ENCODE measurements around the gene CLIC4. TPM values are rescaled to one million over a fixed set of nuclear protein-coding genes. Genes with fewer than 3 reads are reported as not detected.
"Not testable (repeated sequence)": the region's sequence is repeated elsewhere in the genome, so short reads cannot be mapped to it uniquely, and the experiment has no call there.

Gene CLIC4
- total RNA-seq, 6 experiments from 2014 or later: 35.0 to 63.6 (median 44.3) TPM

DNA sequence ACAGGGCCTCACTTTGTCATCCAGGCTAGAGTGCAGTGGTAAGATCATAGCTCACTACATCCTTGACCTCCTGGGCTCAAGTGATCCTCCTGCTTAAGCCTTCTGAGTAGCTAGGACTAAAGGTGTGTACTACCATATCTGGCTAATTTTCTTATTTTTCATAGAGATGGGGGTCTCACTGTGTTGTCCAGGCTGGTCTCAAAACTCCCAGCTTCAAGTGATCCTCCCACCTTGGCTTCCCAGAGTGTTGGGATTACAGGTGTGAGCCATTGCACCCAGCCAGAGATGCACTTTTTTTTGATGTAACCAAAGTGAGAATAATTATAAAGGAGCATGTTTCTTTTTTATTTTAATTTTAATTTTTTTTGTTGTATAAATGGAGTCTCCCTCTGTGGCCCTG lies 28.4 kb downstream of the CLIC4 start:
- intact Hi-C loops (cut with DNase I): no loop called here
- no peak for DNase-seq
- peaks cover 0 to 67% (median 15%) of the 10 kb centered on the region in 4 donors for H3K4me1 ChIP-seq
- H3K27me3 ChIP-seq: no peaks in the 10 kb centered on the region
- no peaks in the 10 kb centered on the region for H3K36me3 ChIP-seq
- no peaks in the 10 kb centered on the region for H3K9me3 ChIP-seq
- no peak overlapping the region for H3K4me3 ChIP-seq
- no peak overlapping the region for H3K27ac ChIP-seq
- ATAC-seq: no peak
- TF ChIP-seq, protein P1, sequence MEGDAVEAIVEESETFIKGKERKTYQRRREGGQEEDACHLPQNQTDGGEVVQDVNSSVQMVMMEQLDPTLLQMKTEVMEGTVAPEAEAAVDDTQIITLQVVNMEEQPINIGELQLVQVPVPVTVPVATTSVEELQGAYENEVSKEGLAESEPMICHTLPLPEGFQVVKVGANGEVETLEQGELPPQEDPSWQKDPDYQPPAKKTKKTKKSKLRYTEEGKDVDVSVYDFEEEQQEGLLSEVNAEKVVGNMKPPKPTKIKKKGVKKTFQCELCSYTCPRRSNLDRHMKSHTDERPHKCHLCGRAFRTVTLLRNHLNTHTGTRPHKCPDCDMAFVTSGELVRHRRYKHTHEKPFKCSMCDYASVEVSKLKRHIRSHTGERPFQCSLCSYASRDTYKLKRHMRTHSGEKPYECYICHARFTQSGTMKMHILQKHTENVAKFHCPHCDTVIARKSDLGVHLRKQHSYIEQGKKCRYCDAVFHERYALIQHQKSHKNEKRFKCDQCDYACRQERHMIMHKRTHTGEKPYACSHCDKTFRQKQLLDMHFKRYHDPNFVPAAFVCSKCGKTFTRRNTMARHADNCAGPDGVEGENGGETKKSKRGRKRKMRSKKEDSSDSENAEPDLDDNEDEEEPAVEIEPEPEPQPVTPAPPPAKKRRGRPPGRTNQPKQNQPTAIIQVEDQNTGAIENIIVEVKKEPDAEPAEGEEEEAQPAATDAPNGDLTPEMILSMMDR (IDR thresholded peaks at IDR 0.05): no peak
- TF ChIP-seq POLR2A (IDR thresholded peaks at IDR 0.05): no peak

DNA sequence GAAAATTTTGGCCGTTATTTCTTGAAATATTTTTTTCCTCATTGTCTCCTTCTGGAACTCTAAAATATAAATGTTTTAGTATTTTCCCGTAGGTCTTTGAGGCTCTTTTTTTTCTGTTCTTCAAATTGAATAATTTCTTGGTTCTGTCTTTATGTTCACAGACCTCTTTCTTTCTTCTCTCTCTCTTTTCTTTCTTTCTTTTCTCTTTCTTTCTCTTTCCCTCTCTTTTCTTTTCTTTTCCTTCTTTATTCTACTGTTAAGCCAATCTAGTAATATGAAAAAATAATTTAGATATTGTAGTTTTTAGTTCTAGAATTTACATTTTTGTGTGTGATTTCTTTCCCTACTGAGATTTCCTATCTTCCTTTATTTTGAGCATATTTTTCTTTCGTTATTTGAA lies 30.1 kb downstream of the CLIC4 start:
- ATAC-seq: no peak
- Histone ChIP-seq H3K36me3 (no peaks in the 10 kb centered on the region), H3K27ac (no peak overlapping the region), H3K9me3 (no peaks in the 10 kb centered on the region), H3K4me1 (peaks cover 0 to 64% (median 11%) of the 10 kb centered on the region in 4 donors), H3K27me3 (no peaks in the 10 kb centered on the region), H3K4me3 (no peak overlapping the region)
- DNase-seq: no peak
- intact Hi-C loops (cut with DNase I): no loop called here
- TF ChIP-seq, protein P1 (IDR thresholded peaks at IDR 0.05): no peak
- TF ChIP-seq POLR2A (IDR thresholded peaks at IDR 0.05): no peak
- WGBS (ENCODE audit: insufficient coverage, low coverage, low lambda C conversion rate, missing lambda C conversion rate): 79% methylated on average over 3 of the region's 3 CpGs

DNA sequence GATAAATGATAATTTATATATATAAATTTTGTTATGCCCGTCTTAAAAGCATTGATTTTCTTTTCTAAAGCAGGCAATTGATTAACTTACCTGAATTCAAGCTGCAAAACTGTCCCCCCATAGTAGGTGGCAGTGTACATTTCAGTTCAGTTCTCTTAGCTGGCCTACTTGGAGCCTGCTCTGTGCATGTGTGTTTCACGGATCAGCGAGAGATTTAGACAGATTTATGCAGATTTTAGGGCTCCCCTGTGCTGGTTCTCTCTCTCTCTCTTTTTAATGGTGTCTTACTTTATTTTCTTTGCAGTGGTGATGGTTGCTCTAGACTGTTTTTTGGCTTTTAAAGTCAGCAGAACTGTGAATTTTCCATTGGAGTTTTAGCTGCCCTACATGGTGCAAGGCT lies 30.7 kb downstream of the CLIC4 start:
- ATAC-seq: no peak
- no peak overlapping the region for H3K27ac ChIP-seq

DNA sequence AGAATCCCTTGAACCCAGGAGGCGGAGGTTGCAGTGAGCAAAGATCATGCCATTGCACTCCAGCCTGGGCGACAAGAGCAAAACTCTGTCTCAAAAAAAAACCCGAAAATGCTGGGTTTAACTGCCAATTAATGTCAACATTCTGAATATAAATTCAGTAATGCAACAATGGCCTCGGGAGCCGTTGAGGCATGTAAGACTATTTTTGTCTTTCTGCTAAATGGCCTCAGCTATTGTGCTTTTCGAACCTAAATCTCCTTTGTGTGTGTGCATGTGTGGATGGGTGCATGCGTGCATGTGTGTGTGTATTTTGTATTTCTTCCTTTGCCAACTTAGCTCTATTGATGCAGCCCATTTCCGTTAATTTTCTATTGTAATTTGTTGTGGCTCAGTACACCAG lies 31.6 kb downstream of the CLIC4 start:
- Histone ChIP-seq H3K27ac (no peak overlapping the region), H3K4me1 (peaks cover 0 to 55% (median 11%) of the 10 kb centered on the region in 4 donors), H3K4me3 (no peak overlapping the region), H3K9me3 (no peaks in the 10 kb centered on the region), H3K27me3 (no peaks in the 10 kb centered on the region), H3K36me3 (no peaks in the 10 kb centered on the region)
- 84% methylated on average over 8 of the region's 8 CpGs for WGBS (ENCODE audit: insufficient coverage, low coverage, low lambda C conversion rate, missing lambda C conversion rate)
- TF ChIP-seq, protein P1 (IDR thresholded peaks at IDR 0.05): no peak
- no peak for TF ChIP-seq POLR2A (IDR thresholded peaks at IDR 0.05)
- DNase-seq: no peak
- ATAC-seq: no peak
- intact Hi-C loops (cut with DNase I): no loop called here

More for the DNA sequence above, 30.7 kb downstream of the CLIC4 start:
- no peaks in the 10 kb centered on the region for H3K9me3 ChIP-seq
- H3K27me3 ChIP-seq: no peaks in the 10 kb centered on the region
- 49% methylated on average over 3 of the region's 3 CpGs for WGBS (ENCODE audit: insufficient coverage, low coverage, low lambda C conversion rate, missing lambda C conversion rate)
- no peak for TF ChIP-seq POLR2A (IDR thresholded peaks at IDR 0.05)
- TF ChIP-seq, protein P1 (IDR thresholded peaks at IDR 0.05): no peak
- no peak for DNase-seq
- H3K4me3 ChIP-seq: no peak overlapping the region
- H3K36me3 ChIP-seq: no peaks in the 10 kb centered on the region
- peaks cover 0 to 60% (median 11%) of the 10 kb centered on the region in 4 donors for H3K4me1 ChIP-seq
- intact Hi-C loops (cut with DNase I): no loop called here

DNA sequence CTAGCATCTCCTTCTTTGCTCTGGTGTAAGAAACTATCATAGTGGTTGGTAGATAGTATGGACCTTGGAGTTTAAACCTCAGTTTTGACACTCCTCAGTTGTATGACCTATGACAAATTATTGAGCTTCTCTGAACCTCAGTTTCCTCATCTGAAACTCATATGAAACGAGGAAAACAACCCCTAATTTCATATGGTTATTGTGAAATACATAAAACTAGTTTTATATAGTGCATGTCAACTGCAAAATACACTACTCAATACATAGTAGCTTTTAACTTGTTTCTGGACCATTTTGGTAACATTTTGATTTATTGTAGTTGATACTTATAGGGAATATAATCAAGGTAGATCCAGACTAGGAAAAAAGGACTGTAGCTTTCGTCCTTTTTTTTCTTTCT lies 32.9 kb downstream of the CLIC4 start:
- DNase-seq (no peak), ATAC-seq (no peak)
- H3K4me3 ChIP-seq: no peak overlapping the region
- peaks cover 0 to 54% (median 7%) of the 10 kb centered on the region in 4 donors for H3K4me1 ChIP-seq
- H3K9me3 ChIP-seq: no peaks in the 10 kb centered on the region
- TF ChIP-seq, protein P1 (IDR thresholded peaks at IDR 0.05): no peak
- no peak for TF ChIP-seq POLR2A (IDR thresholded peaks at IDR 0.05)
- H3K27me3 ChIP-seq: no peaks in the 10 kb centered on the region
- no peak overlapping the region for H3K27ac ChIP-seq
- intact Hi-C loops (cut with DNase I): no loop called here
- WGBS (ENCODE audit: insufficient coverage, low coverage, low lambda C conversion rate, missing lambda C conversion rate): 63% methylated on average over 2 of the region's 2 CpGs
- H3K36me3 ChIP-seq: no peaks in the 10 kb centered on the region

DNA sequence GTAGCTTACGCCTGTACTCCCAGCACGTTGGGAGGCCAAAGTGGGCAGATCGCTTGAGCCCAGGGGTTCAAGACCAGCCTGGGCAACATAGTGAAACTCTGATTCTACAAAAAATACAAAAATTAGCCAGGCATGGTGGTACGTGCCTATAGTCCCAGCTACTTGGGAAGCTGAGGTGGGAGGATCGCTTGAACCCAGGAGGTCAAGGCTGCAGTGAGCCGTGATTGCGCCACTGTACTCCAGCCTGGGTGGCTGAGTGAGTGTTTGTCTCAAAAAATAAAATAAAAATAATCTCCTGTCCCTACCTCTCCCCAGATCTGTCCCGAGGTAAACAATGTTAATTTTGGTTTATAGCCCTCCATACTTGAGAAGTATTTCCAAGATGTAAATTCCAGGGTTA lies 34.0 kb downstream of the CLIC4 start:
- peak in 2 of 4 donors; percentile 7 to 15 for ATAC-seq

More for the DNA sequence above, 34.0 kb downstream of the CLIC4 start:
- intact Hi-C loops (cut with DNase I); H3K4me3 ChIP-seq; H3K27me3 ChIP-seq; H3K36me3 ChIP-seq; H3K9me3 ChIP-seq: not testable (repeated sequence)
- Histone ChIP-seq H3K4me1 (peaks cover 0 to 56% (median 12%) of the 10 kb centered on the region in 4 donors), H3K27ac (peak overlapping the region in 2 of 3 donors; percentile 50 to 80)
- DNase-seq: peak in 1 of 3 donors; percentile 49
- WGBS (ENCODE audit: insufficient coverage, low coverage, low lambda C conversion rate, missing lambda C conversion rate): 60% methylated on average over 6 of the region's 8 CpGs
